Stimulated activated CD4-positive, alpha-beta T cell treated with anti-CD3 and anti-CD28 coated beads, Interleukin-1b, Interleukin-23, amount 100 ng/mL, for 48 hours (primary cell): Measurements from ENCODE around the gene RFFL.

Experiments used
- DNase-seq: peaks from one replicate; pipeline ENCODE4 v3.0.0-alpha.2; 2020

The RFFL gene

DNA sequence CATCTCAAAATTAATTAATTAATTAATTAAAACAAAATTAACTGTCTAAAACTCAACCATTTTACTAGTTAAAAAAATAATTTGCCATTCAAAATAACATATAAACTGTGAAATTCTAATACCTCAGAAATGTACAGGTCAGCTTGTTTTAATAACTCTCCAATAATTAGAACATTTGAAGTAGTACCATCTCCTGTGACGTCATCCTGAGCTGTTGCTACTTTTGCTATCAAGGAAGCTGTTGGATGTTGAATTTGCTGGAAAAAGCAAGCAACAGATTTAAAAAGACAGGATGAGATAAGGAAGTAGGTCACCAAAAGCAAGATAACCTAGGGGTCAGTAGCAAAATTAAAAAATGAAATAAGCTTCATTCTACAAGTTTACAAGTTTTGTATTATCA lies 105.1 kb downstream of the RFFL start:
- DNase-seq, result no peak
